HEK293 (cell line): ENCODE measurements around the gene ELF1.

ENCODE experiments used
- CTCF ChIA-PET: fragments of 350-600 bp; formaldehyde crosslinking; extraction: SDS; loops from one replicate; lab custom pipeline; 2021; ENCODE audit warnings: antibody characterized with exemption; lab: Yijun Ruan, JAX
- POLR2A ChIA-PET: fragments of 300-600 bp; formaldehyde crosslinking; extraction: SDS; loops from one replicate; lab custom pipeline; 2020; ENCODE audit warnings: antibody characterized with exemption, inconsistent platforms; lab: Yijun Ruan, JAX
- H3K27ac ChIP-seq: fragments of 200-500 bp; sonication (Bioruptor generic); 2 replicates; pipeline ENCODE4 v1.5.1; 2014; ENCODE audit warnings: low read depth, low read length, control low read depth, inconsistent platforms; ENCODE audit errors: extremely low read depth
- H3K36me3 ChIP-seq, 2 experiments: fragments of 200-500 bp in 1 of 2; sonication (Bioruptor generic) in 1 of 2; 1 replicate in 1 of 2; 2 replicates in 1 of 2; pipeline ENCODE4 v1.5.1; 2014 to 2017; ENCODE audit warnings: inconsistent platforms in 2 of 2, low read length in 2 of 2; ENCODE audit not compliant: control insufficient read depth in 2 of 2, insufficient read depth in 1 of 2
- H3K4me1 ChIP-seq: fragments of 200-500 bp; sonication (Bioruptor generic); 2 replicates; pipeline ENCODE4 v1.5.1; 2014; ENCODE audit warnings: mild to moderate bottlenecking, low read length, inconsistent platforms; ENCODE audit not compliant: control insufficient read depth, insufficient read depth
- H3K4me3 ChIP-seq: 2 replicates; pipeline ENCODE4 v1.5.1; 2011; ENCODE audit warnings: low read depth, mild to moderate bottlenecking, control low read depth, low read length, moderate library complexity
- H3K9me3 ChIP-seq: fragments of 200-500 bp; sonication (Bioruptor generic); 2 replicates; pipeline ENCODE4 v1.5.1; 2014; ENCODE audit warnings: low read depth, low read length, inconsistent platforms; ENCODE audit not compliant: control insufficient read depth, insufficient read depth
- AEBP2 ChIP-seq: fragments of 450-650 bp; formaldehyde crosslinking; IDR thresholded peaks from 2 replicates; pipeline ENCODE4 v1.5.1; 2016; ENCODE audit warnings: missing biosample characterization, missing genetic modification characterization, borderline replicate concordance
- HIC1 ChIP-seq: fragments of 450-650 bp; formaldehyde crosslinking; IDR thresholded peaks from 2 replicates; pipeline ENCODE4 v1.5.1; 2016; ENCODE audit warnings: missing biosample characterization, missing genetic modification characterization
- OSR2 ChIP-seq: fragments of 450-650 bp; formaldehyde crosslinking; IDR thresholded peaks from 2 replicates; pipeline ENCODE4 v1.5.1; 2016; ENCODE audit warnings: missing biosample characterization, missing genetic modification characterization
- ZBTB21 ChIP-seq: fragments of 450-650 bp; formaldehyde crosslinking; IDR thresholded peaks from 2 replicates; pipeline ENCODE4 v1.5.1; 2017; ENCODE audit warnings: missing biosample characterization, missing genetic modification characterization
- ZNF2 ChIP-seq: fragments of 450-650 bp; formaldehyde crosslinking; IDR thresholded peaks from 2 replicates; pipeline ENCODE4 v1.5.1; 2016; ENCODE audit warnings: missing biosample characterization, missing genetic modification characterization
- ZNF362 ChIP-seq: fragments of 450-650 bp; formaldehyde crosslinking; IDR thresholded peaks from 2 replicates; pipeline ENCODE4 v1.5.1; 2016; ENCODE audit warnings: missing biosample characterization, missing genetic modification characterization
- ZNF549 ChIP-seq: fragments of 450-650 bp; IDR thresholded peaks from 2 replicates; pipeline ENCODE4 v1.5.1; 2018; ENCODE audit warnings: missing biosample characterization, missing genetic modification characterization, mild to moderate bottlenecking, inconsistent platforms, moderate library complexity
- ZNF660 ChIP-seq: fragments of 450-650 bp; IDR thresholded peaks from 2 replicates; pipeline ENCODE4 v1.5.1; 2018; ENCODE audit warnings: missing biosample characterization, mild to moderate bottlenecking, missing genetic modification characterization
- ZNF747 ChIP-seq: fragments of 450-650 bp; formaldehyde crosslinking; IDR thresholded peaks from 2 replicates; pipeline ENCODE4 v1.5.1; 2016; ENCODE audit warnings: missing biosample characterization, missing genetic modification characterization
- ZSCAN5A ChIP-seq: fragments of 450-650 bp; formaldehyde crosslinking; IDR thresholded peaks from 2 replicates; pipeline ENCODE4 v1.5.1; 2016; ENCODE audit warnings: missing biosample characterization, missing genetic modification characterization

The ELF1 gene

DNA sequence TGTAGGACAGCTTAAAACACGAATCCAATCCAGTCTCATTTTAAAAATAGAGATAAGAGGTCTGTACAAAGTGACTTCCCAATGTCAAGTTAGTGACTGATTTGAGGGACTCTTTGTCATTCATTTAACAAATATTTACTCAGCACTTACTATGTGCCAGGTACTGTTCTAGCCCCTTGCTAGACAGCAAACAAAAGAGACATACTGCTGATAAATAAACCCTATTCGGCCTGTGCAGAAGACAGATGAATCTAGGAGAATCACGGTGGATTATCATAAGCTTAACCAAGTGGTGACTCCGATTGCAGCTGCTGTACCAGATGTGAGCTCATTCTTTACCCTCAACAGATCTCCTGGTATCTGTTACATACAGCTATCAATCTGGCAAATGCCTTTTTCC, 6.4 kb upstream of the ELF1 start (continued):
- TF ChIP-seq ZNF660 (tag by site-specific recombination) (no peak), OSR2 (tag by site-specific recombination) (no peak), HIC1 (tag by site-specific recombination) (no peak), AEBP2 (tag by site-specific recombination) (no peak)
- TF ChIP-seq, all 188 proteins: peak for 0

GRCh38 chr13:41019578-41020347, 647 bp upstream of the ELF1 start:
- CTCF ChIA-PET = interaction anchor here (1.1 to 1.5 kb wide), 2 partner anchors 36 to 45 kb away, joined by 3 to 4 read pairs; no protein-coding TSS in a partner anchor
- peaks cover 2% of the 10 kb centered on the region; the same call in 1 of the 2 replicates for H3K4me1 ChIP-seq
- H3K9me3 ChIP-seq = no peaks in the 10 kb centered on the region
- POLR2A ChIA-PET = interaction anchor here (0.6 to 2.7 kb wide), 3 partner anchors 33 to 63 kb away, joined by 3 to 13 read pairs (median 4); partner anchors contain the start of gene WBP4
- no peak overlapping the region for H3K4me3 ChIP-seq
- no peak for TF ChIP-seq ZBTB21 (tag by site-specific recombination)
- no peak for TF ChIP-seq ZNF747 (tag by site-specific recombination)
- TF ChIP-seq ZSCAN5A (tag by site-specific recombination) = no peak
- TF ChIP-seq ZNF549 = no peak
- no peaks in the 10 kb centered on the region for H3K36me3 ChIP-seq
- H3K27ac ChIP-seq = no peak overlapping the region

DNA sequence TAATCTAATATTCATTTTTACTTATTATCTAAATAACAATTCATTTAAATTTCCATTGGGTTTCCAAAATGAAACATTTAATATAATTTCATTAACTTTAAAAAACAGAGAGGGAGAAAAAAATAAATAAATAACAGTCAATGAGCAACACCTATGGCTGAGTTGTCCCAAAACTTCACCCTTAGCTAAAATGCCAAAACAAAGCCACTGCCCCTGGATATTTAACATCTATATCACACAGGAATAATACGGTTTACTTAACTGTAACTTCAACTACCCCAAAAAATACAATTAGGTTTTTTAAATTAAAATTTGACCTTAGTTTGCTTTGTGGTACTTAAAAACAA, 541 bp downstream of the ELF1 start:
- TF ChIP-seq ZNF2 (tag by site-specific recombination) (no peak), ZNF362 (tag by site-specific recombination) (peak; percentile 83; the same call in 1 of the 2 replicates)
- no peak overlapping the region; the same call in 1 of the 2 replicates for H3K27ac ChIP-seq
- H3K4me3 ChIP-seq = peak overlapping the region; percentile 48
- H3K9me3 ChIP-seq = no peaks in the 10 kb centered on the region
- H3K4me1 ChIP-seq = peaks cover 2% of the 10 kb centered on the region; the same call in 1 of the 2 replicates
- ChIA-PET CTCF (interaction anchor here (1.1 kb wide), 1 partner anchor 37 kb away, joined by 3 read pairs; no protein-coding TSS in a partner anchor), POLR2A (interaction anchor here (1.0 to 2.7 kb wide), 2 partner anchors 32 to 42 kb away, joined by 3 to 13 read pairs; partner anchors contain the start of gene WBP4)
- no peaks in the 10 kb centered on the region for H3K36me3 ChIP-seq
